HepG2 (cell line): ENCODE measurements around the gene DMPK. TPM values are rescaled to one million over a fixed set of nuclear protein-coding genes. Genes with fewer than 3 reads are reported as not detected.
A peak's percentile ranks its signal among the peaks of the same experiment; 100 is the strongest.

Experiments used
- FOXC1 ChIP-seq: sonication (generic); formaldehyde crosslinking; IDR thresholded peaks from 2 replicates; pipeline ENCODE4 v1.8.0; 2022; ENCODE audit warnings: mild to moderate bottlenecking, missing genetic modification reagents, borderline replicate concordance
- HMGXB3 ChIP-seq: sonication (generic); formaldehyde crosslinking; IDR thresholded peaks from 2 replicates; pipeline ENCODE4 v1.4.0; 2020; ENCODE audit warnings: missing genetic modification reagents, borderline replicate concordance
- HMGXB4 ChIP-seq, 2 experiments: sonication (generic) in 1 of 2; formaldehyde crosslinking in 1 of 2; IDR thresholded peaks; 2 replicates each; pipeline versions ENCODE4 v1.4.0 to v1.6.1; 2018 to 2020; ENCODE audit warnings: missing genetic modification reagents in 2 of 2, borderline replicate concordance in 1 of 2, low read depth in 1 of 2, mild to moderate bottlenecking in 1 of 2, missing biosample characterization in 1 of 2
- KDM5A ChIP-seq: fragments of 200-600 bp; sonication (generic); IDR thresholded peaks from 2 replicates; pipeline ENCODE4 v1.7.0; 2018; ENCODE audit warnings: antibody characterized with exemption, mild to moderate bottlenecking, low read length, borderline replicate concordance
- MEF2D ChIP-seq: sonication (generic); formaldehyde crosslinking; IDR thresholded peaks from 2 replicates; pipeline ENCODE4 v1.5.1; 2020; ENCODE audit warnings: mild to moderate bottlenecking, missing genetic modification reagents
- NCOA1 ChIP-seq: sonication (generic); formaldehyde crosslinking; IDR thresholded peaks from 2 replicates; pipeline ENCODE4 v1.9.0; 2021; ENCODE audit warnings: missing genetic modification reagents
- NFIC ChIP-seq: IDR thresholded peaks from 2 replicates; pipeline ENCODE4 v1.6.1; 2012; ENCODE audit warnings: mild to moderate bottlenecking, low read length, inconsistent platforms
- NKX3-1 ChIP-seq: sonication (generic); formaldehyde crosslinking; IDR thresholded peaks from 2 replicates; pipeline ENCODE4 v1.5.0; 2020; ENCODE audit warnings: missing genetic modification reagents
- POLR2G ChIP-seq: fragments of 200-400 bp; formaldehyde crosslinking; IDR thresholded peaks from 2 replicates; pipeline ENCODE4 v1.6.1; 2018; ENCODE audit warnings: mild to moderate bottlenecking, low read depth, low read length, moderate library complexity
- REPIN1 ChIP-seq: sonication (generic); formaldehyde crosslinking; IDR thresholded peaks from 2 replicates; pipeline ENCODE4 v1.8.0; 2022; ENCODE audit warnings: missing genetic modification reagents, low read depth, mild to moderate bottlenecking, borderline replicate concordance
- THAP7 ChIP-seq: sonication (generic); formaldehyde crosslinking; IDR thresholded peaks from 2 replicates; pipeline ENCODE4 v1.8.1; 2023; ENCODE audit warnings: mild to moderate bottlenecking, missing genetic modification reagents
- ZC3H13 ChIP-seq: sonication (generic); formaldehyde crosslinking; IDR thresholded peaks from 2 replicates; pipeline ENCODE4 v1.8.1; 2023; ENCODE audit warnings: mild to moderate bottlenecking, missing genetic modification reagents, moderate library complexity
- ZMAT3 ChIP-seq: sonication (generic); formaldehyde crosslinking; conservative IDR thresholded peaks from 2 replicates; pipeline ENCODE4 v1.7.0; 2021; ENCODE audit warnings: missing genetic modification reagents
- ZNF263 ChIP-seq: sonication (generic); formaldehyde crosslinking; IDR thresholded peaks from 2 replicates; pipeline ENCODE4 v1.4.0; 2020; ENCODE audit warnings: missing genetic modification reagents
- ZNF354B ChIP-seq: sonication (generic); formaldehyde crosslinking; IDR thresholded peaks from 2 replicates; pipeline ENCODE4 v1.8.0; 2022; ENCODE audit warnings: mild to moderate bottlenecking, missing genetic modification reagents
- ZNF431 ChIP-seq: sonication (generic); formaldehyde crosslinking; IDR thresholded peaks from 2 replicates; pipeline ENCODE4 v1.9.0; 2022; ENCODE audit warnings: missing genetic modification reagents, low read depth, mild to moderate bottlenecking, borderline replicate concordance
- ZNF720 ChIP-seq: sonication (generic); formaldehyde crosslinking; IDR thresholded peaks from 2 replicates; pipeline ENCODE4 v1.4.0; 2020; ENCODE audit warnings: missing genetic modification reagents
- polyA plus RNA-seq, 8 experiments: library from polyadenylated mRNA; depleted of rRNA in 3 of 8; stranded (reverse) in 7 of 8; unstranded in 1 of 8; fragments of >200 nt; fragmentation: Illumina TruSeq in 4 of 8; extraction: Trizol in 4 of 8; gene quantifications; 2 replicates each; pipeline versions ENCODE4 v1.2.1 to v1.2.3, GENCODE V29; 2011 to 2016; ENCODE audit warnings: low read depth in 4 of 8, missing spikeins in 1 of 8, mixed read lengths in 1 of 8; ENCODE audit not compliant: insufficient read depth in 1 of 8
- total RNA-seq, 5 experiments: library from RNA; depleted of rRNA; stranded (reverse); fragments of >200 nt; fragmentation: Illumina TruSeq; extraction: Trizol; gene quantifications; 2 replicates each; pipeline ENCODE4 v1.2.3, GENCODE V29; 2016; ENCODE audit warnings: low read depth in 1 of 5

Gene DMPK
- total and polyA plus RNA-seq, 2 of the 13 experiments (the other 11 are each of a cell fraction or from before 2014, with no cell fraction given), result 5.3 to 8.8 TPM

GRCh38 chr19:45769821-45770191 is 12.5 kb downstream of the DMPK start (continued):
- no peak for TF ChIP-seq HMGXB3
- no peak for TF ChIP-seq THAP7 (CRISPR knock-in tag)
- TF ChIP-seq HMGXB4 (CRISPR knock-in tag; IDR thresholded peaks at IDR 0.05; ENCODE audit: borderline replicate concordance in 1 of 2, low read depth in 1 of 2), result peak in 1 of 2 experiments; percentile 3; a peak in 1 of 4 replicates
- peak; percentile 38; the same call in 1 of the 2 replicates for TF ChIP-seq KDM5A
- TF ChIP-seq ZMAT3 (CRISPR knock-in tag), result 0 out of 2 replicates have a peak, but pooled peaks have one; percentile 13
- TF ChIP-seq ZNF263 (CRISPR knock-in tag), result no peak
- TF ChIP-seq MEF2D (CRISPR knock-in tag), result 0 out of 2 replicates have a peak, but pooled peaks have one; percentile 25
- 0 out of 2 replicates have a peak, but pooled peaks have one; percentile 81 for TF ChIP-seq ZC3H13 (CRISPR knock-in tag)
- TF ChIP-seq REPIN1 (CRISPR knock-in tag), result peak; percentile 4; the same call in 1 of the 2 replicates
- TF ChIP-seq ZNF431, result 0 out of 2 replicates have a peak, but pooled peaks have one; percentile 14
- 0 out of 2 replicates have a peak, but pooled peaks have one; percentile 36 for TF ChIP-seq NFIC
- TF ChIP-seq FOXC1 (CRISPR knock-in tag), result no peak
- no peak for TF ChIP-seq ZNF354B (CRISPR knock-in tag)
- TF ChIP-seq ZNF720 (CRISPR knock-in tag), result no peak
- no peak for TF ChIP-seq NCOA1 (CRISPR knock-in tag)
- TF ChIP-seq POLR2G, result peak; percentile 46; the same call in 1 of the 2 replicates
- no peak for TF ChIP-seq NKX3-1 (CRISPR knock-in tag)
